Stimulated activated CD8-positive, alpha-beta memory T cell treated with anti-CD3 and anti-CD28 coated beads, Interleukin-15, amount 100 ng/mL, for 4 hours (primary cell): ENCODE results near the gene MROH2B.

Experiments used
- DNase-seq, 2 donors: peaks; one replicate each; pipeline ENCODE4 v3.0.0-alpha.2; 2020; ENCODE audit warnings: low read depth in 2 of 2

The MROH2B gene

GRCh38 chr5:40972434-40972833, 98.7 kb downstream of the MROH2B start:
- no peak for DNase-seq

- no peak for DNase-seq
Observed at GRCh38 chr5:40962207-40962955, 108.8 kb downstream of the MROH2B start.

GRCh38 chr5:40960037-40960436, 111.1 kb downstream of the MROH2B start:
- no peak for DNase-seq

GRCh38 chr5:40958811-40959210, 112.3 kb downstream of the MROH2B start:
- DNase-seq, result no peak

GRCh38 chr5:40957048-40957447, 114.1 kb downstream of the MROH2B start:
- no peak for DNase-seq

- DNase-seq, result no peak
Observed at GRCh38 chr5:40955313-40955712, 115.8 kb downstream of the MROH2B start.
